OCI-LY7 (cell line): ENCODE measurements around the gene SIPA1L3.

ENCODE experiments used
- EZH2phosphoT487 ChIP-seq: fragments of 200-600 bp; sonication (generic); IDR thresholded peaks from 2 replicates; pipeline ENCODE4 v1.6.1; 2018; ENCODE audit warnings: low read depth, borderline replicate concordance, mild to moderate bottlenecking, mixed run types, antibody characterized with exemption, low read length, moderate library complexity, mixed read lengths
- TF ChIP-seq, protein P1 (sequence below): fragments of 200-600 bp; sonication (generic); conservative IDR thresholded peaks from 2 replicates; pipeline ENCODE4 v1.5.1; 2014; ENCODE audit warnings: mild to moderate bottlenecking, antibody characterized with exemption, low read length, moderate library complexity, mixed read lengths

DNA sequence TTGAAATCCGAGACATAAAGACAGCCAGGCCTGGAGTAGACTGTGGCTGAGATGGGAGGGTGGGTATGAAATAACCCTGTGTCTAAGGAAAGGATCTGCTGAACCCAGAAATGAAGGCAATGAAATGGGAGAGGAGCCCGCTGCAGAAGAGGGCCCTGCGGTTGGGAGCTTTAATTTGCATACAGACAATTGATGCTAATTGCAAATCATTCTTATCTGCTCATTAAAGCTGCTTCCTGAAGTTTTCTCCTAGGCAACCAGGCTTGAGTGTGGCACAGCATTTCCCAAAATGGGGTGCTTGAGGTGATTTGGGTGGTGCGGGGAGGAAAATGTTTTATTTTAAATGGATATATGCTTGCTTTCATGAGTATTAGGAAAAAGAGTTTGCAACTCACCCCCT is 261.6 kb downstream of the SIPA1L3 start:
- TF ChIP-seq, protein P1, sequence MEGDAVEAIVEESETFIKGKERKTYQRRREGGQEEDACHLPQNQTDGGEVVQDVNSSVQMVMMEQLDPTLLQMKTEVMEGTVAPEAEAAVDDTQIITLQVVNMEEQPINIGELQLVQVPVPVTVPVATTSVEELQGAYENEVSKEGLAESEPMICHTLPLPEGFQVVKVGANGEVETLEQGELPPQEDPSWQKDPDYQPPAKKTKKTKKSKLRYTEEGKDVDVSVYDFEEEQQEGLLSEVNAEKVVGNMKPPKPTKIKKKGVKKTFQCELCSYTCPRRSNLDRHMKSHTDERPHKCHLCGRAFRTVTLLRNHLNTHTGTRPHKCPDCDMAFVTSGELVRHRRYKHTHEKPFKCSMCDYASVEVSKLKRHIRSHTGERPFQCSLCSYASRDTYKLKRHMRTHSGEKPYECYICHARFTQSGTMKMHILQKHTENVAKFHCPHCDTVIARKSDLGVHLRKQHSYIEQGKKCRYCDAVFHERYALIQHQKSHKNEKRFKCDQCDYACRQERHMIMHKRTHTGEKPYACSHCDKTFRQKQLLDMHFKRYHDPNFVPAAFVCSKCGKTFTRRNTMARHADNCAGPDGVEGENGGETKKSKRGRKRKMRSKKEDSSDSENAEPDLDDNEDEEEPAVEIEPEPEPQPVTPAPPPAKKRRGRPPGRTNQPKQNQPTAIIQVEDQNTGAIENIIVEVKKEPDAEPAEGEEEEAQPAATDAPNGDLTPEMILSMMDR, result no peak
- TF ChIP-seq EZH2phosphoT487, result no peak
